HepG2 (cell line): Measurements from ENCODE around the gene HTR3B. TPM values are rescaled to one million over a fixed set of nuclear protein-coding genes. Genes with fewer than 3 reads are reported as not detected.

Experiments
- ATAC-seq: fragments of 200-7000 bp; cut with Tn5 transposase; 3 replicates; pipeline ENCODE4 v1.9.1; 2020; ENCODE audit warnings: mild to moderate bottlenecking, moderate library complexity
- BruUV-seq: library from RNA; stranded (reverse); fragments of 400-500 nt; replicated peaks from 2 replicates; lab custom pipeline; 2021; lab: Mats Ljungman, UMichigan
- CTCF ChIA-PET: fragments of 300-600 bp; formaldehyde crosslinking; extraction: SDS; loops from one replicate; lab custom pipeline; 2021; ENCODE audit warnings: low total read pairs, inconsistent platforms, low intra/inter-chr PET ratio; lab: Yijun Ruan, JAX
- POLR2A ChIA-PET: fragments of 350-600 bp; sonication (Branson Sonifier 250); formaldehyde crosslinking; loops from one replicate; lab custom pipeline; 2020; ENCODE audit warnings: antibody characterized with exemption, inconsistent platforms; lab: Yijun Ruan, JAX
- DNase-seq: peaks from one replicate; pipeline ENCODE4 v3.0.0-alpha.2; 2015; ENCODE audit warnings: low spot score
- FAIRE-seq: peaks from 3 replicates; lab custom pipeline; 2011; peaks lifted over from hg19 to GRCh38; lab: Jason Lieb, UNC
- H2AFZ ChIP-seq: one replicate; pipeline ENCODE4 v1.6.1; 2011; ENCODE audit warnings: low read length, inconsistent platforms
- H3K27ac ChIP-seq: fragments of 300-600 bp; 3 replicates; pipeline ENCODE4 v1.8.0; 2011; ENCODE audit warnings: mixed run types, mild to moderate bottlenecking, mixed read lengths, low read length, inconsistent platforms; ENCODE audit not compliant: insufficient read depth; ENCODE audit errors: extremely low read length
- H3K27me3 ChIP-seq, 2 experiments: fragments of 200-600 bp in 1 of 2; 2 replicates in 1 of 2; 3 replicates in 1 of 2; pipeline versions ENCODE4 v1.6.0 to v1.8.0; 2011; ENCODE audit warnings: low read length in 2 of 2, mild to moderate bottlenecking in 2 of 2, moderate library complexity in 2 of 2, inconsistent platforms in 1 of 2; ENCODE audit not compliant: insufficient read depth in 2 of 2, control insufficient read depth in 1 of 2
- H3K36me3 ChIP-seq, 2 experiments: fragments of 200-600 bp in 1 of 2; replicated peaks in 1 of 2; 2 replicates in 1 of 2; 3 replicates in 1 of 2; pipeline versions ENCODE4 v1.5.1 to v1.8.0; 2011; ENCODE audit warnings: low read length in 2 of 2, inconsistent platforms in 1 of 2; ENCODE audit not compliant: insufficient read depth in 2 of 2, control insufficient read depth in 1 of 2
- H3K4me1 ChIP-seq: 2 replicates; pipeline ENCODE4 v1.5.1; 2012; ENCODE audit warnings: low read length, inconsistent platforms; ENCODE audit not compliant: insufficient read depth
- H3K4me2 ChIP-seq: 2 replicates; pipeline ENCODE4 v1.6.0; 2011; ENCODE audit warnings: low read depth, low read length, inconsistent platforms
- H3K4me3 ChIP-seq, 3 experiments: fragments of 200-600 bp in 1 of 3; sonication (generic), shearing (Covaris generic) in 1 of 3; replicated peaks in 1 of 3; 2 replicates each; pipeline ENCODE4 v1.5.1; 2011 to 2016; ENCODE audit warnings: low read length in 3 of 3, inconsistent platforms in 2 of 3, low read depth in 2 of 3, mild to moderate bottlenecking in 2 of 3, control low read depth in 1 of 3, mixed read lengths in 1 of 3; ENCODE audit not compliant: insufficient read depth in 1 of 3
- H3K79me2 ChIP-seq: one replicate; pipeline ENCODE4 v1.6.1; 2011; ENCODE audit warnings: low read length, inconsistent platforms; ENCODE audit not compliant: insufficient read depth
- H3K9ac ChIP-seq: 2 replicates; pipeline ENCODE4 v1.6.0; 2011; ENCODE audit warnings: mild to moderate bottlenecking, low read depth, low read length, inconsistent platforms; ENCODE audit not compliant: insufficient read depth
- H3K9me3 ChIP-seq: 2 replicates; pipeline ENCODE4 v1.5.1; 2012; ENCODE audit warnings: mild to moderate bottlenecking, low read length
- H4K20me1 ChIP-seq: 2 replicates; pipeline ENCODE4 v1.6.0; 2011; ENCODE audit warnings: inconsistent platforms, mild to moderate bottlenecking, low read length, moderate library complexity; ENCODE audit not compliant: insufficient read depth
- ATF7-NPFF ChIP-seq: sonication (generic); formaldehyde crosslinking; IDR thresholded peaks from 2 replicates; pipeline ENCODE4 v1.8.1; 2023; ENCODE audit warnings: mild to moderate bottlenecking, low read depth, missing genetic modification reagents, moderate library complexity
- CHD4 ChIP-seq: fragments of 200-600 bp; sonication (generic); IDR thresholded peaks from 2 replicates; pipeline ENCODE4 v1.7.0; 2017; ENCODE audit warnings: mild to moderate bottlenecking, low read length, borderline replicate concordance
- CREB1 ChIP-seq, 2 experiments: fragments of 450-650 bp in 1 of 2; IDR thresholded peaks; 2 replicates each; pipeline ENCODE4 v1.6.1; 2016 to 2017; ENCODE audit warnings: control low read depth in 1 of 2, mild to moderate bottlenecking in 1 of 2, missing compliant biosample characterization in 1 of 2, missing genetic modification characterization in 1 of 2
- HNRNPLL ChIP-seq: fragments of 200-400 bp; formaldehyde crosslinking; IDR thresholded peaks from 2 replicates; pipeline ENCODE4 v1.6.1; 2017; ENCODE audit warnings: mild to moderate bottlenecking, low read depth, low read length; ENCODE audit not compliant: poor library complexity, severe bottlenecking
- HNRNPUL1 ChIP-seq: fragments of 200-400 bp; formaldehyde crosslinking; IDR thresholded peaks from 2 replicates; pipeline ENCODE4 v1.6.1; 2017; ENCODE audit warnings: low read depth, mild to moderate bottlenecking, low read length, moderate library complexity
- JARID2 ChIP-seq: sonication (generic); formaldehyde crosslinking; IDR thresholded peaks from 2 replicates; pipeline ENCODE4 v1.8.1; 2023; ENCODE audit warnings: missing genetic modification reagents, inconsistent platforms; ENCODE audit not compliant: insufficient replicate concordance
- LCORL ChIP-seq, 2 experiments: fragments of 450-650 bp in 1 of 2; sonication (generic) in 1 of 2; formaldehyde crosslinking in 1 of 2; IDR thresholded peaks; 2 replicates each; pipeline versions ENCODE4 v1.5.0 to v1.6.1; 2017 to 2020; ENCODE audit warnings: antibody characterized with exemption in 1 of 2, missing genetic modification reagents in 1 of 2
- NBN ChIP-seq: fragments of 450-650 bp; conservative IDR thresholded peaks from 2 replicates; pipeline ENCODE4 v1.6.1; 2017
- NRL ChIP-seq: sonication (generic); formaldehyde crosslinking; IDR thresholded peaks from 2 replicates; pipeline ENCODE4 v1.5.0; 2020; ENCODE audit warnings: missing genetic modification reagents, mild to moderate bottlenecking, moderate library complexity, borderline replicate concordance
- PAX8 ChIP-seq: sonication (generic); formaldehyde crosslinking; IDR thresholded peaks from 2 replicates; pipeline ENCODE4 v1.8.0; 2022; ENCODE audit warnings: mild to moderate bottlenecking, missing genetic modification reagents, borderline replicate concordance
- PHF21A ChIP-seq: sonication (generic); formaldehyde crosslinking; IDR thresholded peaks from 2 replicates; pipeline ENCODE4 v1.5.0; 2020; ENCODE audit warnings: mild to moderate bottlenecking, missing genetic modification reagents
- SIN3A ChIP-seq: IDR thresholded peaks from 2 replicates; pipeline ENCODE4 v1.6.1; 2011; ENCODE audit warnings: low read depth, mild to moderate bottlenecking, control low read depth, low read length, borderline replicate concordance
- SRSF9 ChIP-seq: fragments of 200-400 bp; formaldehyde crosslinking; IDR thresholded peaks from 2 replicates; pipeline ENCODE4 v1.6.1; 2018; ENCODE audit warnings: borderline replicate concordance, mild to moderate bottlenecking, low read depth, low read length; ENCODE audit not compliant: insufficient read depth, poor library complexity, severe bottlenecking
- ZBTB7A ChIP-seq: sonication (generic); formaldehyde crosslinking; IDR thresholded peaks from 2 replicates; pipeline ENCODE4 v1.8.0; 2022; ENCODE audit warnings: mild to moderate bottlenecking, missing genetic modification reagents
- ZNF253 ChIP-seq: sonication (generic); formaldehyde crosslinking; IDR thresholded peaks from 2 replicates; pipeline ENCODE4 v1.8.0; 2022; ENCODE audit warnings: mild to moderate bottlenecking, missing genetic modification reagents, borderline replicate concordance
- WGBS: methylation state at CpG from one replicate; pipeline ENCODE4 v1.1.6; 2017; ENCODE audit warnings: low lambda C conversion rate; 5-methylcytosine and 5-hydroxymethylcytosine counted together
- in situ Hi-C: cut with HindIII; loops from 2 replicates; pipeline ENCODE4 v1.10.0; 2017; ENCODE audit warnings: low pct_unique_long_range_greater_than_20kb; ENCODE audit not compliant: extremely low pct_ligation_motif_present
- intact Hi-C: fragments of 100-400 bp; cut with micrococcal nuclease; formaldehyde crosslinking; loops from one replicate; pipeline ENCODE4 v1.10.0; 2022; ENCODE audit not compliant: unreplicated experiment
- polyA plus RNA-seq, 8 experiments: library from polyadenylated mRNA; depleted of rRNA in 3 of 8; stranded (reverse) in 7 of 8; unstranded in 1 of 8; fragments of >200 nt; fragmentation: Illumina TruSeq in 4 of 8; extraction: Trizol in 4 of 8; gene quantifications; 2 replicates each; pipeline versions ENCODE4 v1.2.1 to v1.2.3, GENCODE V29; 2011 to 2016; ENCODE audit warnings: low read depth in 4 of 8, missing spikeins in 1 of 8, mixed read lengths in 1 of 8; ENCODE audit not compliant: insufficient read depth in 1 of 8
- total RNA-seq, 5 experiments: library from RNA; depleted of rRNA; stranded (reverse); fragments of >200 nt; fragmentation: Illumina TruSeq; extraction: Trizol; gene quantifications; 2 replicates each; pipeline ENCODE4 v1.2.3, GENCODE V29; 2016; ENCODE audit warnings: low read depth in 1 of 5
- TF ChIP-seq, protein P1 (sequence below): IDR thresholded peaks from 2 replicates; pipeline ENCODE4 v1.6.1; 2016; ENCODE audit warnings: mild to moderate bottlenecking

The HTR3B gene
- total and polyA plus RNA-seq, 2 of the 13 experiments (the other 11 are each of a cell fraction or from before 2014, with no cell fraction given), result 0.09 to 1.7 TPM

DNA sequence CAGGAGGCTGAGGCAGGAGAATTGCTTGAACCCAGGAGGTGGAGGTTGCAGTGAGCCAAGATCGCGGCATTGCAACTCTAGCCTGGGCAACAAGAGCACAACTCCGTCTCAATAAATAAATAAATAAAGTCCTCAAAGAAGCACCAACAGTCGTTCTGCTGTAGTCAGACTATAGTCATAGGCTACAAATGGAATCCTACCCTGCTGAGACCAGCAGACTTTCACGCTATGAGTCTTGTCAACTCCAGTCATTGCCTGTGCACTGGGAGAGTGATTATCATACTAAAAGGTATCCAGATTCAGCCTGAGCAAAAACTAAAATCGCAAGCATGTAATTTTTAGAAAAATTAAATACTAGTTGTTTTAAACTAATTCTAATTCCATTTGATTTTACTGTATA is 48.8 kb upstream of the HTR3B start:
- no peak overlapping the region for H2AFZ ChIP-seq
- intact Hi-C loops, result no loop called here
- ATAC-seq (no peak), DNase-seq (no peak), FAIRE-seq (no peak)
- H3K36me3 ChIP-seq, result peaks cover 3 to 18% of the 10 kb centered on the region in 2 experiments; a peak in 4 of 5 replicates
- in situ Hi-C loops, result no loop called here
- H3K4me1 ChIP-seq, result peaks cover 14% of the 10 kb centered on the region
- POLR2A ChIA-PET, result no interaction called here
- CTCF ChIA-PET, result no interaction called here
- no peak overlapping the region for H3K4me2 ChIP-seq
- peaks cover 13% of the 10 kb centered on the region for H3K79me2 ChIP-seq
- H4K20me1 ChIP-seq, result no peaks in the 10 kb centered on the region
- WGBS, result over 99% methylated on average over 6 of the region's 6 CpGs
- H3K9me3 ChIP-seq, result no peaks in the 10 kb centered on the region
- no peak overlapping the region for H3K27ac ChIP-seq
- TF ChIP-seq HNRNPUL1 (no peak), NRL (CRISPR knock-in tag) (no peak), JARID2 (CRISPR knock-in tag) (no peak), PAX8 (no peak), HNRNPLL (no peak), ZNF253 (no peak), SRSF9 (no peak), ZBTB7A (CRISPR knock-in tag) (no peak), SIN3A (no peak), CHD4 (no peak), NBN (no peak), CREB1 (IDR thresholded peaks at IDR 0.05) (no peak), CREB1 (CRISPR knock-in tag; IDR thresholded peaks at IDR 0.05) (no peak), LCORL (IDR thresholded peaks at IDR 0.05) (no peak), LCORL (CRISPR knock-in tag; IDR thresholded peaks at IDR 0.05) (no peak), ATF7-NPFF (CRISPR knock-in tag) (no peak), PHF21A (no peak)
- TF ChIP-seq, protein P1, sequence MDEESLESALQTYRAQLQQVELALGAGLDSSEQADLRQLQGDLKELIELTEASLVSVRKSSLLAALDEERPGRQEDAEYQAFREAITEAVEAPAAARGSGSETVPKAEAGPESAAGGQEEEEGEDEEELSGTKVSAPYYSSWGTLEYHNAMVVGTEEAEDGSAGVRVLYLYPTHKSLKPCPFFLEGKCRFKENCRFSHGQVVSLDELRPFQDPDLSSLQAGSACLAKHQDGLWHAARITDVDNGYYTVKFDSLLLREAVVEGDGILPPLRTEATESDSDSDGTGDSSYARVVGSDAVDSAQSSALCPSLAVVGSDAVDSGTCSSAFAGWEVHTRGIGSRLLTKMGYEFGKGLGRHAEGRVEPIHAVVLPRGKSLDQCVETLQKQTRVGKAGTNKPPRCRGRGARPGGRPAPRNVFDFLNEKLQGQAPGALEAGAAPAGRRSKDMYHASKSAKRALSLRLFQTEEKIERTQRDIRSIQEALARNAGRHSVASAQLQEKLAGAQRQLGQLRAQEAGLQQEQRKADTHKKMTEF (CRISPR knock-in tag), result no peak
- no peaks in the 10 kb centered on the region for H3K27me3 ChIP-seq
- no peak overlapping the region for H3K9ac ChIP-seq
- BruUV-seq, result no TSS peak
- H3K4me3 ChIP-seq, result no peak overlapping the region
